A204.1 (cell line): ENCODE results near the gene IRX1.

ENCODE experiments used
- FAIRE-seq: peaks from 2 replicates; lab custom pipeline; 2012; peaks lifted over from hg19 to GRCh38; lab: Jason Lieb, UNC

Gene IRX1

GRCh38 chr5:3595006-3595961, at the start of gene IRX1:
IRX1 (plus strand) TSS chr5:3595832; CDS start chr5:3596106, 274 bp downstream.
- no peak for FAIRE-seq

- FAIRE-seq: no peak
These were observed 49.6 kb upstream of the IRX1 start for GRCh38 chr5:3546028-3546427.

- FAIRE-seq: no peak
These were observed 31.5 kb upstream of the IRX1 start for GRCh38 chr5:3564116-3564515.

GRCh38 chr5:3564827-3565518, 30.7 kb upstream of the IRX1 start:
- FAIRE-seq: no peak

- no peak for FAIRE-seq
These were observed 10.7 kb upstream of the IRX1 start for GRCh38 chr5:3584724-3585531.

- no peak for FAIRE-seq
These were observed 5.3 kb upstream of the IRX1 start for GRCh38 chr5:3590161-3590966.

- FAIRE-seq: no peak
These were observed 4.4 kb upstream of the IRX1 start for GRCh38 chr5:3590967-3591900.

GRCh38 chr5:3592298-3592697, 3.3 kb upstream of the IRX1 start:
- no peak for FAIRE-seq

GRCh38 chr5:3593771-3594509, 1.7 kb upstream of the IRX1 start:
- FAIRE-seq: no peak

GRCh38 chr5:3594510-3595005, 1.1 kb upstream of the IRX1 start:
- no peak for FAIRE-seq

- no peak for FAIRE-seq
These were observed 711 bp downstream of the IRX1 start for GRCh38 chr5:3596261-3596825.

GRCh38 chr5:3596857-3597166, 1.2 kb downstream of the IRX1 start:
- FAIRE-seq: no peak

GRCh38 chr5:3597167-3598007, 1.8 kb downstream of the IRX1 start:
- no peak for FAIRE-seq

GRCh38 chr5:3598207-3598606, 2.6 kb downstream of the IRX1 start:
- no peak for FAIRE-seq

GRCh38 chr5:3598769-3599211, 3.2 kb downstream of the IRX1 start:
- no peak for FAIRE-seq

- no peak for FAIRE-seq
These were observed 3.8 kb downstream of the IRX1 start for GRCh38 chr5:3599226-3600105.
